ENCODE results near the gene KCNQ1.

The KCNQ1 gene

GRCh38 chr11:2706321-2706720 is 261.5 kb downstream of the KCNQ1 start:
- no peak for DNase-seq

DNA sequence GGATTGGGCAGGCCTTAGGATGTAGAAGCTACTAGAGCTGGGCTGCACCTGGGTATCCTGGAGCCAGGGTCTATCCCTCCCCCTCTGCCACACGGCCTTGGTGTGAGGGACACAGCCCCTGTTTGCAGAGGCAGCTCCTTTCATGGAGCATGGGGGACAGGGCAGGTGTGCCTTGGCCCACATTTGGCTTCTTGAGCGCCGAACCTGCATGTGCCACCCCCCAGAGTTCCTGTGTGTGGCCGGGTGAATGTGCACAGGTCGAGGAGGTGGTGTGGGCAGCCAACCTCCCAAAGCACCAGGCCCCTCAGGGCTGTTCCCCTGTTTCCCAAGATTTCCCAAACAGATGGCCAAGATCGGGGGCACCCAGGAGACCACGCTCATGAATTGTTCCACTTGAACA is 262.9 kb downstream of the KCNQ1 start:
- DNase-seq, result no peak

DNA sequence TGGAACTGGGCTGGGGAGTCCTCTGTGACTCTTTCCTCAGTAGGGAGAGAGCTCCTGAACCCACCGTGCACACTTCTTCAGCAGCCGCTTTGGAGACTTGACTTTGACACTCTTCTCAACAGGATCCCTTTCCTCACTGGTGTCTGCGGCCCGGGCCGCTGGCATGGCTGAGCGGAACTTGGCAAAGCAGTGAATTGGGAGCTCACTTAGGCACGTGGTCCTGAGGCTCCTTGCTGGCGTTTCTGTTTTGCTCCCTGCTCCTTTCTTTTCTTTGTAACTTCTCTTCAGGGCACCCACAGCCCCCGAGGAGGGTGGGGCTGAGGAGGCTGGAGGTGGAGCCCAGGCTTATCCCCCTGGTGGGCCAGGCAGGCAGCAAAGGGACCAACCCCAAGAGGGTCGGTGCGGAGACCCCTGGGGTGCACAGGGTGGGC is 263.4 kb downstream of the KCNQ1 start:
- no peak for DNase-seq

GRCh38 chr11:2708757-2709281 is 264.0 kb downstream of the KCNQ1 start:
- DNase-seq, result no peak

- no peak for DNase-seq
Measured at GRCh38 chr11:2709429-2709828, 264.6 kb downstream of the KCNQ1 start.

- DNase-seq, result no peak
Measured at GRCh38 chr11:2711161-2711560, 266.4 kb downstream of the KCNQ1 start.

DNA sequence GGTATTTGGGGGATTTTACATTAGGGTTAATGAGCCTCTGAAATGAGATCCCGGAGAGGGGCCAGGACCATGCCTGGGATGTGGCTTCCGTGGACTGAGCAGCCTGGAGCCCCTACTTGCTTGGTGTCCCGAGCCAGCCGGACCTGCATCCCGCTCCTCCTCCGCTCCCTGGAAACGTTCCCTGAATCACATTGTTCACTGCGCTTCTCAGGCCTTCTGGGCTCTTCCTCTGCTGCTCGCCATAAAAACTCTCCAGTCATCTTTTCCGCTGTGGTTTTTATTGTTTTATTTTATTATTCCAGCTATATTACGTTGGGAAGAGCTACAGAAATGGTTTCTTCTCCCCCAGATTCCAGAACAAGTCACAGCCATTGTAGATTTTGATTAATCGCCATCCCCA is 268.3 kb downstream of the KCNQ1 start:
- DNase-seq, result no peak

- DNase-seq, result no peak
Measured at GRCh38 chr11:2713661-2714462, 269.1 kb downstream of the KCNQ1 start.

DNA sequence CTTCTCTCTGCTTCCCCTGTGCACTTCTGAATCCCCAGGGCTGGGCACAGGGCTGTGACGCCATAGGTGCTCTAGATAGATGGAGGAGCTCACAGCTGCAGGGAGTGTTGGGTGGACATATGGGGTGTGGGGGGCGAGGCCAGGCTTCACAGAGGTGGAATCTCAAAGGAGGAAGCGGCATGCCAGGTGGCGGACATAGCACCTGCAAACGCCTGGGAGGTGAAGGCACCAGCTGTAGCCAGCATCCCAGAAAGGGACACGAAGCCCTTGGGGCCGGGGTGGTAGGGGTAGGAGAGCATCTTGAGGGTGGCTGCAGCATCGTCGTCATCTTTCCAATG is 269.6 kb downstream of the KCNQ1 start:
- DNase-seq, result no peak

GRCh38 chr11:2714871-2715270 is 270.1 kb downstream of the KCNQ1 start:
- no peak for DNase-seq

GRCh38 chr11:2715716-2716350 is 271.0 kb downstream of the KCNQ1 start:
- DNase-seq, result no peak

GRCh38 chr11:2716376-2717095 is 271.7 kb downstream of the KCNQ1 start:
- no peak for DNase-seq

- no peak for DNase-seq
Measured at GRCh38 chr11:2717561-2718325, 272.9 kb downstream of the KCNQ1 start.

GRCh38 chr11:2718817-2719438 is 274.1 kb downstream of the KCNQ1 start:
- DNase-seq, result no peak

DNA sequence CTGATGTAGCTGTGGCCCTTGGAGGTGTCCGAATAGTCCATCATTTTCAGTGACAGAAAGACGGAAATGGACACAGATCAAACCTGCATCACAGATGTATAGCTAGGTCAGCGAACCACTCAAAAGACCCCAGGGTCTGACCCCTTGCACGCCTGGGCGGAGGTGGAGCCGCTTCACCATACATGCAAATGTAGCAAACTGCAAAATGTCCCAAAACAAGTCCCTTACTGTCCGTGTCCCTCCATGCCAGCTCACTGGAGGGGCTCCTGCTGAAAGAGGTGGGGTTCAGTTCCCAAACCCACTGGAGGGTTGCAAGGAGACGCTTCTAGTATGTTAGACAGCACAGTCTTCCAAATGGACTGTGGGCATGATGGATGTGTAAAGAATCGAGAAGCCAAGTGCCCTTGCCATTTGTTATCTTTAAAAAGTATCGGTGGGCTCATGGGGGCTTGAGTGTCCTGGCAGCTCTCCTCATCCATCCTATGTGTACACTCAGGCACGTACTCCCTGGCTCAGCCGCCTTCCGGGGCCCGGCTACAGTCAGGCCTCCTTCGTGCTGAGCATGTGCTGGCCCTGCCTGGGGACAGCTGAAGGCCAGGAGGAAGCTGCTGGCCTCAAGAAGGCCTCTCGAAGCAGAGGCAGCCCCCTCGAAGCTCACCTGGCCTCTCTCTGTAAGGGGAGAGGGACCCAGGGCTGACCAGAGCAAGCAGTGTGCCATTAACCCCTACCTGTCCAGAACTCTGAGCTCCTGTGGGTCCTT is 275.2 kb downstream of the KCNQ1 start:
- no peak for DNase-seq

- DNase-seq, result no peak
Measured at GRCh38 chr11:2721210-2721916, 276.6 kb downstream of the KCNQ1 start.

- no peak for DNase-seq
Measured at GRCh38 chr11:2722955-2723354, 278.1 kb downstream of the KCNQ1 start.

DNA sequence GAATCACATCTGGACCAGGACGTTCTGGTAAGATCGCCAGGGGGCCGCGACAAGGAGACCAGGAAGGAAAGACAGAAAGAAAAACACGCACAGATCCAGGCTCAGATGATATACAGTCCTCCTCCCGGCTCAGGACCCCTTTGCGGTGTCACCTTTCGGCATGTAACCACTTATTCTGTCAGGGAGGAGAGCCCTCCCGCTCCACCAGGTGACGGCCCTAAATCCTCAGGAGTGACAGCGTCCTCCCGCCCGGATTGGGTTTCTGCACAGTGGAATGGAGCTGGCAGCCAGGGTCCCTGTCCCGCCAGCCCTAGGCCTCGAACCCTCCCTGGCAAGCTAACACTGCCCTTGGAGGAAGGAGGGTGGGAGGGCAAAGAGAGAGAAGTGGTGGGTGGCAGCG is 279.3 kb downstream of the KCNQ1 start:
- no peak for DNase-seq

DNA sequence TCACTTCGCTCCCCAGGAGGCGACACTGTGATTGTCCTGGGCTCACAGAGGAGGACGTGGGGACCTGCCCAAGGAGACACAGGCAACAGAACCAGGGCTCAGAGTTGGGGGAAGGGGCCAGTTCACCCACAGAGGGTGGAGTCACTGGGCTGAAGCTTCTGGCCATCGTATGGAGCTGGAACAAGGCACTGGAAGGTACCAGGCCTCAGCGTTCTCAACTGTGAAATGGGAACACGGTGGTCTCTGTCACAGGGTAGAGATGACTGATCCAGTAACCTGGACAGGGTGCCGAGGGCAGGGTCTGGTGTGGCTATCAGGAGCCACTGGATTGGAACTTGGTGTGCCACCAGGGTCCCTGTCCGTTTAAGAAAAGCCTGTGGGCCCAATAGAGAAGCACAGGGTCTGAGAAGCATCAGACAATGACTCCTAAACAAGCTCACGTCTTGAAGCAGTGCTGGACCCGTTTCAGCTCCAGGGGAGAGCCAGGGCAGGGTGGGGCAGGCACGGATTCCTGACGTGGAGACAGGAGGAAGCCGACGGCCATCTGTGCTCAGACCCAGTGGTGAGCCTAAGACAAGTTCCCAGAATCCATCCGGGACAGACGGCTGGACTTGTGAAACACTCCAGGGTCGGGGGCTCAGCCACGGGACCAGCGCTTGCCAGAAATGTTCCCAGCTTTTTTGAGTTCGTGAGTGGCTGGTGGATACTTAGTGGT is 280.0 kb downstream of the KCNQ1 start:
- no peak for DNase-seq

All from CD4-positive, alpha-beta T cell treated with Interleukin-4 for 1 hour (primary cell).